ENCODE results near the gene TRIP6.
A peak's percentile ranks its signal among the peaks of the same experiment; 100 is the strongest.

Gene TRIP6

GRCh38 chr7:100885440-100886141, 18.4 kb downstream of the TRIP6 start:
- H3K9me3 ChIP-seq (ENCODE audit: control insufficient read depth, insufficient read depth, low read depth, low read length), result no peaks in the 10 kb centered on the region
- H3K4me3 ChIP-seq (ENCODE audit: low read depth, low read length), result no peak overlapping the region
- peaks cover 4% of the 10 kb centered on the region; the same call in 1 of the 2 replicates for H3K4me1 ChIP-seq (ENCODE audit: control insufficient read depth, insufficient read depth, low read length)
- peaks cover 29 to 80% of the 10 kb centered on the region in 2 experiments for H3K36me3 ChIP-seq (ENCODE audit: control insufficient read depth in 2 of 2, insufficient read depth in 1 of 2, low read length in 2 of 2)
- ChIA-PET POLR2A (interaction anchor here (8.7 kb wide), 1 partner anchor 9 kb away, joined by 198 read pairs; the partner anchor contains the start of gene SRRT), CTCF (interaction anchor here (0.6 kb wide), 1 partner anchor 166 kb away, joined by 3 read pairs; no protein-coding TSS in a partner anchor)
- TF ChIP-seq ZNF600 (tag by site-specific recombination; IDR thresholded peaks at IDR 0.05), result peak; percentile 77
- TF ChIP-seq ZEB2 (tag by site-specific recombination; IDR thresholded peaks at IDR 0.05), result no peak
- 0 out of 2 replicates have a peak, but pooled peaks have one; percentile 14 for TF ChIP-seq ZNF366 (tag by site-specific recombination; conservative IDR thresholded peaks at IDR 0.05)
- TF ChIP-seq, protein P1, sequence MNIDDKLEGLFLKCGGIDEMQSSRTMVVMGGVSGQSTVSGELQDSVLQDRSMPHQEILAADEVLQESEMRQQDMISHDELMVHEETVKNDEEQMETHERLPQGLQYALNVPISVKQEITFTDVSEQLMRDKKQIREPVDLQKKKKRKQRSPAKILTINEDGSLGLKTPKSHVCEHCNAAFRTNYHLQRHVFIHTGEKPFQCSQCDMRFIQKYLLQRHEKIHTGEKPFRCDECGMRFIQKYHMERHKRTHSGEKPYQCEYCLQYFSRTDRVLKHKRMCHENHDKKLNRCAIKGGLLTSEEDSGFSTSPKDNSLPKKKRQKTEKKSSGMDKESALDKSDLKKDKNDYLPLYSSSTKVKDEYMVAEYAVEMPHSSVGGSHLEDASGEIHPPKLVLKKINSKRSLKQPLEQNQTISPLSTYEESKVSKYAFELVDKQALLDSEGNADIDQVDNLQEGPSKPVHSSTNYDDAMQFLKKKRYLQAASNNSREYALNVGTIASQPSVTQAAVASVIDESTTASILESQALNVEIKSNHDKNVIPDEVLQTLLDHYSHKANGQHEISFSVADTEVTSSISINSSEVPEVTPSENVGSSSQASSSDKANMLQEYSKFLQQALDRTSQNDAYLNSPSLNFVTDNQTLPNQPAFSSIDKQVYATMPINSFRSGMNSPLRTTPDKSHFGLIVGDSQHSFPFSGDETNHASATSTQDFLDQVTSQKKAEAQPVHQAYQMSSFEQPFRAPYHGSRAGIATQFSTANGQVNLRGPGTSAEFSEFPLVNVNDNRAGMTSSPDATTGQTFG (tag by site-specific recombination; IDR thresholded peaks at IDR 0.05; ENCODE audit: borderline replicate concordance), result no peak
- 0 out of 2 replicates have a peak, but pooled peaks have one; percentile 23 for TF ChIP-seq ZNF10 (tag by site-specific recombination; IDR thresholded peaks at IDR 0.05)
- no peak for TF ChIP-seq ZNF157 (tag by site-specific recombination; IDR thresholded peaks at IDR 0.05)
- no peak for TF ChIP-seq ZNF548 (tag by site-specific recombination; IDR thresholded peaks at IDR 0.05)
- TF ChIP-seq, protein P2, sequence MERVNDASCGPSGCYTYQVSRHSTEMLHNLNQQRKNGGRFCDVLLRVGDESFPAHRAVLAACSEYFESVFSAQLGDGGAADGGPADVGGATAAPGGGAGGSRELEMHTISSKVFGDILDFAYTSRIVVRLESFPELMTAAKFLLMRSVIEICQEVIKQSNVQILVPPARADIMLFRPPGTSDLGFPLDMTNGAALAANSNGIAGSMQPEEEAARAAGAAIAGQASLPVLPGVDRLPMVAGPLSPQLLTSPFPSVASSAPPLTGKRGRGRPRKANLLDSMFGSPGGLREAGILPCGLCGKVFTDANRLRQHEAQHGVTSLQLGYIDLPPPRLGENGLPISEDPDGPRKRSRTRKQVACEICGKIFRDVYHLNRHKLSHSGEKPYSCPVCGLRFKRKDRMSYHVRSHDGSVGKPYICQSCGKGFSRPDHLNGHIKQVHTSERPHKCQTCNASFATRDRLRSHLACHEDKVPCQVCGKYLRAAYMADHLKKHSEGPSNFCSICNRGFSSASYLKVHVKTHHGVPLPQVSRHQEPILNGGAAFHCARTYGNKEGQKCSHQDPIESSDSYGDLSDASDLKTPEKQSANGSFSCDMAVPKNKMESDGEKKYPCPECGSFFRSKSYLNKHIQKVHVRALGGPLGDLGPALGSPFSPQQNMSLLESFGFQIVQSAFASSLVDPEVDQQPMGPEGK (tag by site-specific recombination; IDR thresholded peaks at IDR 0.05), result 0 out of 2 replicates have a peak, but pooled peaks have one; percentile 17
- peak; percentile 23; the same call in 1 of the 2 replicates for TF ChIP-seq EGR2 (tag by site-specific recombination; IDR thresholded peaks at IDR 0.05; ENCODE audit: low read depth)
- no peak for TF ChIP-seq KLF8 (tag by site-specific recombination; IDR thresholded peaks at IDR 0.05)
- TF ChIP-seq, protein P3, sequence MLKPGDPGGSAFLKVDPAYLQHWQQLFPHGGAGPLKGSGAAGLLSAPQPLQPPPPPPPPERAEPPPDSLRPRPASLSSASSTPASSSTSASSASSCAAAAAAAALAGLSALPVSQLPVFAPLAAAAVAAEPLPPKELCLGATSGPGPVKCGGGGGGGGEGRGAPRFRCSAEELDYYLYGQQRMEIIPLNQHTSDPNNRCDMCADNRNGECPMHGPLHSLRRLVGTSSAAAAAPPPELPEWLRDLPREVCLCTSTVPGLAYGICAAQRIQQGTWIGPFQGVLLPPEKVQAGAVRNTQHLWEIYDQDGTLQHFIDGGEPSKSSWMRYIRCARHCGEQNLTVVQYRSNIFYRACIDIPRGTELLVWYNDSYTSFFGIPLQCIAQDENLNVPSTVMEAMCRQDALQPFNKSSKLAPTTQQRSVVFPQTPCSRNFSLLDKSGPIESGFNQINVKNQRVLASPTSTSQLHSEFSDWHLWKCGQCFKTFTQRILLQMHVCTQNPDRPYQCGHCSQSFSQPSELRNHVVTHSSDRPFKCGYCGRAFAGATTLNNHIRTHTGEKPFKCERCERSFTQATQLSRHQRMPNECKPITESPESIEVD (tag by site-specific recombination; IDR thresholded peaks at IDR 0.05), result no peak
- TF ChIP-seq ZNF280C (tag by site-specific recombination; IDR thresholded peaks at IDR 0.05), result no peak
- H3K27ac ChIP-seq (ENCODE audit: extremely low read depth, low read depth, low read length), result peak overlapping the region; percentile 33; the same call in 1 of the 2 replicates

DNA sequence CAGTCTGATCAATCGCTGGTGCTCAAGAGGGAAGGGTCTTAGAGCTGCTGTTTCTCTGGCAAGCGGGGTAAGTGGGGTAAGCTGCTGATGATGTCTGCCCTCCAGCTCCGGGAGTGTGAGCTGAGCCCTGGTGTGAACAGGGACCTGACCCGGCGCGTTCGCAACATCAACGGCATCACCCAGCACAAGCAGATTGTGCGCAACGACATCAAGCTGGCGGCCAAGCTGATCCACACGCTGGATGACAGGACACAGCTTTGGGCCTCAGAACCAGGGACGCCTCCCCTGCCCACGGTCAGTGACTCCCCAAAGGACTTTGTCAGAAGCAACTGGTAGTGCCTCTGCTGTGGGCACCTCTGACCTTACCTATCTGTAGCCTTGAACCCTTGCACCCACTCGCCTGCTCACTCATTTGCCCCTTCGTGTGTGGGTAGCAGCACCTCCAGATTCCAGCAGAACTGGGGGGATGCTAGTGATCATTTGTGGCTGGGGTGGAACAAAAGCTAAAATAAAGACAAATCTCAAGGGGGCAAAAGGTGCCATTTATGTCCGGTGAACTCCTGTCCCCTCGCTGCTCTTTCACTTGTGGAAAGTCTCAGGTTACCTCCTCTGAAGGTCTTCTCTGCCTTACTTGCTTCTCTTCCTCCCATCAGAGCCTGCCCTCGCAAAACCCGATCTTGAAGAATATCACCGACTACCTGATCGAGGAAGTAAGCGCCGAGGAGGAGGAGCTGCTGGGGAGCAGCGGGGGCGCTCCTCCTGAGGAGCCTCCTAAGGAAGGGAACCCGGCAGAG, 19.2 kb downstream of the TRIP6 start:
- H3K36me3 ChIP-seq (ENCODE audit: control insufficient read depth in 2 of 2, insufficient read depth in 1 of 2, low read length in 2 of 2), result peaks cover 26 to 74% of the 10 kb centered on the region in 2 experiments
- peaks cover 4% of the 10 kb centered on the region; the same call in 1 of the 2 replicates for H3K4me1 ChIP-seq (ENCODE audit: control insufficient read depth, insufficient read depth, low read length)
- H3K9me3 ChIP-seq (ENCODE audit: control insufficient read depth, insufficient read depth, low read depth, low read length), result no peaks in the 10 kb centered on the region
- POLR2A ChIA-PET, result interaction anchor here (1.4 to 8.7 kb wide), 3 partner anchors 9 to 200 kb away, joined by 4 to 198 read pairs (median 5); partner anchors contain the start of genes POP7 and SRRT
- CTCF ChIA-PET, result interaction anchor here (0.6 to 0.9 kb wide), 2 partner anchors 59 to 167 kb away, joined by 3 to 5 read pairs; partner anchors contain the start of gene EPHB4
- H3K27ac ChIP-seq (ENCODE audit: extremely low read depth, low read depth, low read length), result peak overlapping the region; percentile 94
- no peak overlapping the region for H3K4me3 ChIP-seq (ENCODE audit: low read depth, low read length)
- TF ChIP-seq ZFP3 (tag by site-specific recombination; IDR thresholded peaks at IDR 0.05; ENCODE audit: low read depth) (no peak), ZBTB7A (tag by site-specific recombination; IDR thresholded peaks at IDR 0.05; ENCODE audit: low read depth) (no peak), ZNF449 (tag by site-specific recombination; IDR thresholded peaks at IDR 0.05) (no peak), ZNF266 (tag by site-specific recombination; IDR thresholded peaks at IDR 0.05; ENCODE audit: low read depth) (no peak), ZBTB21 (tag by site-specific recombination; IDR thresholded peaks at IDR 0.05) (no peak)
- TF ChIP-seq, protein P4, sequence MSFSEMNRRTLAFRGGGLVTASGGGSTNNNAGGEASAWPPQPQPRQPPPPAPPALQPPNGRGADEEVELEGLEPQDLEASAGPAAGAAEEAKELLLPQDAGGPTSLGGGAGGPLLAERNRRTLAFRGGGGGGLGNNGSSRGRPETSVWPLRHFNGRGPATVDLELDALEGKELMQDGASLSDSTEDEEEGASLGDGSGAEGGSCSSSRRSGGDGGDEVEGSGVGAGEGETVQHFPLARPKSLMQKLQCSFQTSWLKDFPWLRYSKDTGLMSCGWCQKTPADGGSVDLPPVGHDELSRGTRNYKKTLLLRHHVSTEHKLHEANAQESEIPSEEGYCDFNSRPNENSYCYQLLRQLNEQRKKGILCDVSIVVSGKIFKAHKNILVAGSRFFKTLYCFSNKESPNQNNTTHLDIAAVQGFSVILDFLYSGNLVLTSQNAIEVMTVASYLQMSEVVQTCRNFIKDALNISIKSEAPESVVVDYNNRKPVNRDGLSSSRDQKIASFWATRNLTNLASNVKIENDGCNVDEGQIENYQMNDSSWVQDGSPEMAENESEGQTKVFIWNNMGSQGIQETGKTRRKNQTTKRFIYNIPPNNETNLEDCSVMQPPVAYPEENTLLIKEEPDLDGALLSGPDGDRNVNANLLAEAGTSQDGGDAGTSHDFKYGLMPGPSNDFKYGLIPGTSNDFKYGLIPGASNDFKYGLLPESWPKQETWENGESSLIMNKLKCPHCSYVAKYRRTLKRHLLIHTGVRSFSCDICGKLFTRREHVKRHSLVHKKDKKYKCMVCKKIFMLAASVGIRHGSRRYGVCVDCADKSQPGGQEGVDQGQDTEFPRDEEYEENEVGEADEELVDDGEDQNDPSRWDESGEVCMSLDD (tag by site-specific recombination; IDR thresholded peaks at IDR 0.05), result no peak
